ENCODE data around the gene EPB41L4B.

GRCh38 chr9:109290385-109290784, 30.5 kb downstream of the EPB41L4B start:
- TF ChIP-seq, protein P1, sequence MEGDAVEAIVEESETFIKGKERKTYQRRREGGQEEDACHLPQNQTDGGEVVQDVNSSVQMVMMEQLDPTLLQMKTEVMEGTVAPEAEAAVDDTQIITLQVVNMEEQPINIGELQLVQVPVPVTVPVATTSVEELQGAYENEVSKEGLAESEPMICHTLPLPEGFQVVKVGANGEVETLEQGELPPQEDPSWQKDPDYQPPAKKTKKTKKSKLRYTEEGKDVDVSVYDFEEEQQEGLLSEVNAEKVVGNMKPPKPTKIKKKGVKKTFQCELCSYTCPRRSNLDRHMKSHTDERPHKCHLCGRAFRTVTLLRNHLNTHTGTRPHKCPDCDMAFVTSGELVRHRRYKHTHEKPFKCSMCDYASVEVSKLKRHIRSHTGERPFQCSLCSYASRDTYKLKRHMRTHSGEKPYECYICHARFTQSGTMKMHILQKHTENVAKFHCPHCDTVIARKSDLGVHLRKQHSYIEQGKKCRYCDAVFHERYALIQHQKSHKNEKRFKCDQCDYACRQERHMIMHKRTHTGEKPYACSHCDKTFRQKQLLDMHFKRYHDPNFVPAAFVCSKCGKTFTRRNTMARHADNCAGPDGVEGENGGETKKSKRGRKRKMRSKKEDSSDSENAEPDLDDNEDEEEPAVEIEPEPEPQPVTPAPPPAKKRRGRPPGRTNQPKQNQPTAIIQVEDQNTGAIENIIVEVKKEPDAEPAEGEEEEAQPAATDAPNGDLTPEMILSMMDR (IDR thresholded peaks at IDR 0.05; ENCODE audit: low read length) = no peak
- no peak for TF ChIP-seq EZH2 (IDR thresholded peaks at IDR 0.05; ENCODE audit: borderline replicate concordance, low read length)

Measured in OCI-LY1 (cell line).